Mesothelial cell of epicardium (in vitro differentiated cells): ENCODE measurements around the gene KAZN. TPM values are rescaled to one million over a fixed set of nuclear protein-coding genes. Genes with fewer than 3 reads are reported as not detected.

Source experiments
- DNase-seq, 2 experiments: peaks; one replicate each; pipeline ENCODE4 v3.0.0; 2021; ENCODE audit warnings: low spot score in 2 of 2; ENCODE audit not compliant: unreplicated experiment in 2 of 2
- H3K27ac Mint-ChIP-seq: 2 replicates; pipeline ENCODE4 v1.8.0; 2021; ENCODE audit warnings: mixed read lengths
- H3K27me3 Mint-ChIP-seq: 2 replicates; pipeline ENCODE4 v1.8.0; 2021; ENCODE audit warnings: low read depth, mixed read lengths
- H3K36me3 Mint-ChIP-seq: 2 replicates; pipeline ENCODE4 v1.8.0; 2021; ENCODE audit warnings: mixed read lengths
- H3K4me1 Mint-ChIP-seq: 2 replicates; pipeline ENCODE4 v1.8.0; 2021; ENCODE audit warnings: mixed read lengths
- H3K4me3 Mint-ChIP-seq: 2 replicates; pipeline ENCODE4 v1.8.0; 2021; ENCODE audit warnings: mild to moderate bottlenecking, moderate library complexity, mixed read lengths
- H3K9me3 Mint-ChIP-seq: 2 replicates; pipeline ENCODE4 v1.8.0; 2021; ENCODE audit warnings: mixed read lengths
- CTCF ChIP-seq: fragments of 200-600 bp; sonication (generic); IDR thresholded peaks from one replicate; pipeline ENCODE4 v1.5.0; 2021; ENCODE audit warnings: antibody characterized with exemption; ENCODE audit not compliant: unreplicated experiment
- total RNA-seq: library from RNA; stranded (reverse); gene quantifications from 3 replicates; pipeline ENCODE4 v1.2.1, GENCODE V29; 2021

Gene KAZN
- total RNA-seq, 1 donor from 2014 or later: 38.4 TPM

GRCh38 chr1:15045123-15045522, 446.6 kb downstream of the KAZN start:
- Mint-ChIP-seq H3K4me3 (no peak overlapping the region), H3K27ac (no peak overlapping the region), H3K9me3 (no peaks in the 10 kb centered on the region), H3K36me3 (peaks cover 3% of the 10 kb centered on the region), H3K4me1 (peaks cover 5% of the 10 kb centered on the region), H3K27me3 (no peaks in the 10 kb centered on the region)
- DNase-seq: no peak
- TF ChIP-seq CTCF: no peak

DNA sequence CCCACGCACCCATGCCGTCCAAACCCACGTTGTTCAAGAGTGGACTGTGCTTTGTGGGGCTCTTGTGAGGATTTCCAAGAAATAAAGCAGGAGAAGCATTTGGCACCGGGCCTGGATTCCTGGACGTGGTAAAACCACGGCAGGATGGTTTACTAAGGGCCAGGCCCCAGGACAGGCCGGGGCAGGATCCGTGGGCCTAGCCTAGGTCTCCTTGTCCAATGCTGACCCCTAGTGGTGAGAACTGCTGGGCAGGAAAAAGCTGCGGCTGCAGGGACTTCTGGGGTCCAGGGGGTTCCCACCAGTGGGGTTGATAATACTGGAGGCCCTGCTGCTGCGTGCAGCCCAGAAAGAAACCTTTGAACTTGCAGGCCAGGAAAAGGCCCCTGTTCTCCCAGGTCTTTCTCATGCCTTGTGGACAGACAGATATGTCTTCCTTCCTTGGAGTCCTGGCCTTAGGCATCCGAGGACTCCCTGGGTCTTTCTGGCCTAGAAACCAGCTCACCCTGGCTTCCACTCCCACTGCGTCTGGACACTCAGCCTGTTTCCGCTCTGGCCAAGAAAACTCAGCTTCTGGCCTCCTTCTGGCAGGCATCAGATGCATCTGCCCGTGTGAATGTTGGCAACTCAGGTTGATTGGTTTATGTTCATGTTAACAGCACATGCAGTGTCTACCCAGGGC, 448.1 kb downstream of the KAZN start:
- Mint-ChIP-seq H3K9me3 (no peaks in the 10 kb centered on the region), H3K36me3 (peaks cover 5% of the 10 kb centered on the region), H3K27me3 (no peaks in the 10 kb centered on the region), H3K27ac (peak overlapping the region; percentile 83), H3K4me3 (no peak overlapping the region), H3K4me1 (peaks cover 5% of the 10 kb centered on the region)
- peak; percentile 94 for TF ChIP-seq CTCF
- peak; percentile 53 to 83 for DNase-seq

GRCh38 chr1:15047237-15047636, 448.8 kb downstream of the KAZN start:
- H3K36me3 Mint-ChIP-seq: peaks cover 11% of the 10 kb centered on the region

GRCh38 chr1:15048437-15048980, 450.0 kb downstream of the KAZN start:
- H3K4me3 Mint-ChIP-seq: no peak overlapping the region
- TF ChIP-seq CTCF: no peak
- no peak for DNase-seq
- H3K27me3 Mint-ChIP-seq: no peaks in the 10 kb centered on the region
- H3K27ac Mint-ChIP-seq: no peak overlapping the region
- peaks cover 5% of the 10 kb centered on the region for H3K4me1 Mint-ChIP-seq
- no peaks in the 10 kb centered on the region for H3K9me3 Mint-ChIP-seq
- peaks cover 11% of the 10 kb centered on the region for H3K36me3 Mint-ChIP-seq

More at GRCh38 chr1:15047237-15047636, 448.8 kb downstream of the KAZN start:
- no peak overlapping the region for H3K27ac Mint-ChIP-seq
- H3K27me3 Mint-ChIP-seq: no peaks in the 10 kb centered on the region
- no peaks in the 10 kb centered on the region for H3K9me3 Mint-ChIP-seq
- no peak for TF ChIP-seq CTCF
- peaks cover 5% of the 10 kb centered on the region for H3K4me1 Mint-ChIP-seq
- H3K4me3 Mint-ChIP-seq: no peak overlapping the region
- DNase-seq: no peak

DNA sequence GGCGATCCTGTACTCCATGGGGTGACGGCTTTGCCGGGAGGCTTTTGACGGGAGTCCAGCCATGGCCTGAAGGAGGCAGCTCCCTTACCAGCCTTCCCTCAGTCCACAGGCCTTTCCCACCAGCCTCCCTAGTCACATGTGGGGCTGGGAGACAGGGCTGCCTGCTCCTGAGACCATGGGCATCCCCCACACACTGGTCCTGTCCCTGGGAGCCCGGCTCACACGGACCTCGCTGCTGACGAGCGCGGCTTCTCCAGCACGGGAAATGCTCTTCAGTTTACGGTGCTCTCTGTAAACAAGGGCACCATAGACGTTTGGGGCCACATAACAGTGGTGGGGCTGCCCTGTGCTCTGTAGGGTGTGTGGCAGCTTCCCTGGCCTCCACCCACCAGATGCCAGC, 450.6 kb downstream of the KAZN start:
- no peaks in the 10 kb centered on the region for H3K9me3 Mint-ChIP-seq
- TF ChIP-seq CTCF: no peak
- H3K27me3 Mint-ChIP-seq: no peaks in the 10 kb centered on the region
- H3K4me3 Mint-ChIP-seq: no peak overlapping the region
- no peak overlapping the region for H3K27ac Mint-ChIP-seq
- DNase-seq: no peak
- peaks cover 5% of the 10 kb centered on the region for H3K4me1 Mint-ChIP-seq
- H3K36me3 Mint-ChIP-seq: peaks cover 11% of the 10 kb centered on the region
